Stomach smooth muscle (tissue), 2 donors: ENCODE data around the gene DSC3.

ENCODE experiments used
- H3K27ac ChIP-seq: one replicate; pipeline ENCODE4 v1.7.0; 2013; ENCODE audit warnings: mild to moderate bottlenecking, low read length, inconsistent platforms
- H3K27me3 ChIP-seq, 2 donors: one replicate each; pipeline ENCODE4 v1.7.0; 2013; ENCODE audit warnings: low read length in 2 of 2; ENCODE audit not compliant: insufficient read depth in 2 of 2, control insufficient read depth in 1 of 2
- H3K36me3 ChIP-seq, 2 donors: one replicate each; pipeline ENCODE4 v1.7.0; 2013; ENCODE audit warnings: low read length in 2 of 2; ENCODE audit not compliant: control insufficient read depth in 2 of 2, insufficient read depth in 2 of 2
- H3K4me1 ChIP-seq: one replicate; pipeline ENCODE4 v1.7.0; 2013; ENCODE audit warnings: low read length; ENCODE audit not compliant: control insufficient read depth, insufficient read depth
- H3K4me3 ChIP-seq, 2 donors: one replicate each; pipeline ENCODE4 v1.7.0; 2013; ENCODE audit warnings: low read length in 2 of 2
- H3K9ac ChIP-seq, 2 donors: one replicate each; pipeline ENCODE4 v1.7.0; 2013; ENCODE audit warnings: low read length in 2 of 2, mild to moderate bottlenecking in 1 of 2
- H3K9me3 ChIP-seq, 2 donors: one replicate each; pipeline ENCODE4 v1.7.0; 2013; ENCODE audit warnings: low read length in 2 of 2; ENCODE audit not compliant: control insufficient read depth in 2 of 2
- donor health status: healthy.
- donor health status: Pancreatic carcinoma.

The DSC3 gene

DNA sequence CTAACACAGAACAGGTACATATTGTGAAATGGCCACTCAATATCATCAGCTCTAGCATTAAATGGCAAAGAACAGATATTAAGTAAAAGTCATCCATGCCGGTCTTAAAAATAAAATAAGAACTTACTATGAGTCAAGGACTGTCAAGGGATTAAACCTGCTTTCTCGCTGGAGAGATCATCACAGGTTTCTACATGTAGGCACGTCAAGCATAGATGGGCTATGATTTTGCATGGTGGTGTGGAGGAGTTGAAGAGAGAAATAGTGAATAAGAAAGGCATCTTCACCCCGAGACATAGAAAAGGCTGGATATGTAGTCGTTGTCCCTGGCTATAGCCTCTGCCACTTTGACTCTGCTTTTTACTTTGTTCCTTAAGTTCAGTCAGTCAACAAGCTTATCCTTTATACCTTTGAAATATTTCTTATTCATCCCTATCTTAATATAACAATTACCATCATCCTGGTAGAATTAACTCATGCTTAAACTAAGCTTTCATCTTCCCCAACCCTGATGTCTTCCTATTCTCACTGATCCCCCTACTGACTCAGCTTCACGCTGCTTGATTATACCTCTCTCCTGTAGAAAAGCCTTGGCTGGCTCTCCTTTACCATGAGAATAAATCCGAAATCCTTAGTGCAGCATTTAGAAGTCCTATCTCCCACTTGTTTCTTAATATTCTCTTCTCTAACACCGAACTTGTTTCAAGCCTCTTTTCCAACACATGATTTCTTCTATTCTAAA, 42.5 kb downstream of the DSC3 start:
- no peak overlapping the region for H3K27ac ChIP-seq
- no peaks in the 10 kb centered on the region for H3K4me1 ChIP-seq
- H3K9ac ChIP-seq, result no peak overlapping the region
- H3K27me3 ChIP-seq, result no peaks in the 10 kb centered on the region
- H3K4me3 ChIP-seq, result no peak overlapping the region
- no peaks in the 10 kb centered on the region for H3K36me3 ChIP-seq
- H3K9me3 ChIP-seq, result no peaks in the 10 kb centered on the region

- Histone ChIP-seq H3K27ac (no peak overlapping the region), H3K4me1 (no peaks in the 10 kb centered on the region), H3K27me3 (no peaks in the 10 kb centered on the region), H3K4me3 (no peak overlapping the region), H3K36me3 (no peaks in the 10 kb centered on the region), H3K9ac (no peak overlapping the region), H3K9me3 (no peaks in the 10 kb centered on the region)
These were observed 43.4 kb downstream of the DSC3 start for GRCh38 chr18:30999186-30999585.

- no peak overlapping the region for H3K27ac ChIP-seq
- H3K4me3 ChIP-seq, result no peak overlapping the region
- no peaks in the 10 kb centered on the region for H3K36me3 ChIP-seq
These were observed 45.3 kb downstream of the DSC3 start for GRCh38 chr18:30997223-30997622.

DNA sequence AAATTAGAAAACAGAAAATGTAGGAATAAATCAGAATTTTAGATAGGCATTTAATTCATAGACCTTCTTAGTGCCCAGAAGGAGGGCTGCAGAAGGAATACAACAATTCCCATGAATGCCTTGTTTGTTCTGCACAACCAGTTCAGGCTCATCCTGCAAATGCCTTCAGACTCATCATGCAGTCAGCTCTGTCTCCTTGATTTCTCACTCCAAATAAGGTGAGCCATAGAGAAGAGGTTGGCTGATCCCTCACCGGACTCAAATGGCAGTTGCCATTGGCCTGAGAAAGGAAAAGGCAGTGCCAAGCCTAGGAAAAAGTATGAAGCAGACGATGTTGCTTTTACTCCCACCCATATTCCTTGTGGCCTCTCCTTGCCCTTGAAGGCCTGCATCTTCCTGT, 50.3 kb downstream of the DSC3 start:
- no peak overlapping the region for H3K27ac ChIP-seq
- no peaks in the 10 kb centered on the region for H3K36me3 ChIP-seq
- no peak overlapping the region for H3K9ac ChIP-seq
- no peaks in the 10 kb centered on the region for H3K9me3 ChIP-seq
- H3K4me3 ChIP-seq, result no peak overlapping the region
- H3K4me1 ChIP-seq, result no peaks in the 10 kb centered on the region
- H3K27me3 ChIP-seq, result no peaks in the 10 kb centered on the region

More at GRCh38 chr18:30997223-30997622, 45.3 kb downstream of the DSC3 start:
- Histone ChIP-seq H3K27me3 (no peaks in the 10 kb centered on the region), H3K4me1 (no peaks in the 10 kb centered on the region), H3K9ac (no peak overlapping the region), H3K9me3 (no peaks in the 10 kb centered on the region)

DNA sequence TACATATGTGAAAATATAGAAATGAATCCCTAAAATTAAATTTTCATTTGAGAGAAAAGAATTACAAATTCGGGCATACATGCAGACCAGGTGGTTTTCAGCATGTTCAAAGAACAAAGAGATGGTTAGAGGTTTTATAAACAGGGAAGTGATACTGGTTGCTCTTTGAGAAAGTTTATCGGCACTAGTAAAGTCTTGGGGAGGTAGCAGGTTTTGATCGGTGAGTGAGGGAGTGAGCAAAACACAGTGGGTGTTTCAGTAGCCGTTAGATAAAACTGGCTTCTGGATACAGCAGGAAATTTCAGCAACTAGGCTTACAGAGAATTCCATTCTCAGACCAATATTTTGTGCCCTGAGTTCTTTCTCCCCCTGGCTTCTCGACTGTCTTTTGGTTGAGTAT, 51.1 kb downstream of the DSC3 start:
- Histone ChIP-seq H3K36me3 (no peaks in the 10 kb centered on the region), H3K27me3 (no peaks in the 10 kb centered on the region)

GRCh38 chr18:30989141-30989540, 53.4 kb downstream of the DSC3 start:
- no peaks in the 10 kb centered on the region for H3K9me3 ChIP-seq
- H3K36me3 ChIP-seq, result no peaks in the 10 kb centered on the region
- no peak overlapping the region for H3K27ac ChIP-seq
- H3K4me1 ChIP-seq, result no peaks in the 10 kb centered on the region
- H3K9ac ChIP-seq, result no peak overlapping the region
- no peaks in the 10 kb centered on the region for H3K27me3 ChIP-seq
- H3K4me3 ChIP-seq, result no peak overlapping the region

More for the DNA sequence above, 51.1 kb downstream of the DSC3 start:
- no peak overlapping the region for H3K27ac ChIP-seq
- H3K9me3 ChIP-seq, result no peaks in the 10 kb centered on the region
- H3K4me1 ChIP-seq, result no peaks in the 10 kb centered on the region
- H3K9ac ChIP-seq, result no peak overlapping the region
- no peak overlapping the region for H3K4me3 ChIP-seq

GRCh38 chr18:30988440-30988839, 54.1 kb downstream of the DSC3 start:
- Histone ChIP-seq H3K27ac (no peak overlapping the region), H3K9ac (no peak overlapping the region), H3K4me3 (no peak overlapping the region)

DNA sequence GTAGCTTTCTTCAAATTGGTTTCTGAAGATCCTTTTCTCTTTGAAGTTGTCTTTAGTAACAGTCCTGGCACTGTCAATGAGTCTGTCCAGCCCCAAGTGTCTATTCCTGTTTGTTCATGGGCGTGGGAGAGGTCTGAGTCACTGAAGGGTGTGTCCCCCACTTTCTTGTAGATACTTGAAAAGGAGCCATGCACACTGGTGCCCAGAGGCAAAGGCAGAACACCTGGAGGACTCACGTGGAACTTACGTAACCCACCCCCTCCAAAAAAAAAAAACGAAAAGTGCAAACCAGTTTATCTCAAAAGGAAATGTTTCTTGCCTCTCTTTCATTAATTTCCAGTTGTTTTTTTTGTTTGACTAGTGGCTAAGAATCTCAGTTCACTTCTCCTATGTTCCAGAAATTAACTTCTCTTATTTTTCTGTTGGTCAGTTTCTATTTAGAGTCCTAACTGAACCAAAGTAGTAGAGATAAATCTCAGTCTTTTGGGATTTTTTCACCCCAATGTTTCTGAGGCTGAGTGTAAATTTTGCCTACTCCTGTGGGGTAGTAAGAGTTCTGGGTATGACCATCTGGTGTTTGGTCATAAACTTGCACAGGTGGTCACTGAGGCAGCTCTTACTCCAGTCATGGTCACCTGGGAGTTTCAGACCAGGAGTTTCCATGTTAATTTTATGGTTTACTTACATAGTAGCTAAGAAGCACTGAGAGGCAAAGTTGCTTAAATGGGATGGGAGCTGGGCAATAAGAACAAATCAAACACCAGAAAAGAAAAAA, 54.9 kb downstream of the DSC3 start:
- Histone ChIP-seq H3K9ac (no peak overlapping the region), H3K36me3 (no peaks in the 10 kb centered on the region), H3K27ac (no peak overlapping the region), H3K27me3 (no peaks in the 10 kb centered on the region), H3K4me1 (no peaks in the 10 kb centered on the region), H3K4me3 (no peak overlapping the region), H3K9me3 (no peaks in the 10 kb centered on the region)

More at GRCh38 chr18:30988440-30988839, 54.1 kb downstream of the DSC3 start:
- Histone ChIP-seq H3K9me3 (no peaks in the 10 kb centered on the region), H3K27me3 (no peaks in the 10 kb centered on the region), H3K4me1 (no peaks in the 10 kb centered on the region), H3K36me3 (no peaks in the 10 kb centered on the region)

GRCh38 chr18:30985753-30986152, 56.8 kb downstream of the DSC3 start:
- Histone ChIP-seq H3K4me1 (no peaks in the 10 kb centered on the region), H3K4me3 (no peak overlapping the region), H3K27me3 (no peaks in the 10 kb centered on the region), H3K9me3 (no peaks in the 10 kb centered on the region), H3K9ac (no peak overlapping the region), H3K27ac (no peak overlapping the region), H3K36me3 (no peaks in the 10 kb centered on the region)

DNA sequence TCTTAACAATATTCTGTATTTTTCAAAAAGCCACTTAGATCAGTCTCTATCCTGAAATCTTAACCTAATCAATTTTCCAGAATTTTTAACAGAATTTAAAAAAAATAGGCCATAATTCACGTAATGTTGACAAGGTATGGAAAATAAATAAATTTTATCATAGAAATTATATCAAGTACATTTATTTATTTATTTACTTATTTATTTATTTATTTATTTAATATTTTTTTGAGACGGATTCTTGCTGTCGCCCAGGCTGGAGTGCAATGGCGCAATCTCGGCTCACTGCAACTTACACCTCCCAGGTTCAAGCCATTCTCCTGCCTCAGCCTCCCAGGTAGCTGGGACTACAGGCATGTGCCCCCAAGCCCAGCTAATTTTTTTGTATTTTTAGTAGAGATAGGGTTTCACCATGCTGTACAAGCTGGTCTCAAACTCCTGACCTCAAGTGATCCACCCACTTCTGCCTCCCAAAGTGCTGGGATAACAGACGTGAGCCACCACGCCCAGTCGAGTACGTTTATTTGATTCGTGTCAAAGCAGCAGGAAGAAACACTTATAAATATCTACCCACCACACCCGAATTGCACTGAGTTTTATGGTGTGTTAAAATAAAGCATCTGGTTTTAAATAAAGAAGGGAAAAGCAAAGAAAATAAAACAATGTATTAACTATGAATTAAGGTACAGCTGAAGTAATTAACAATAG, 60.1 kb downstream of the DSC3 start:
- Histone ChIP-seq H3K9me3 (no peaks in the 10 kb centered on the region), H3K27ac (no peak overlapping the region), H3K27me3 (no peaks in the 10 kb centered on the region), H3K4me3 (no peak overlapping the region), H3K9ac (no peak overlapping the region), H3K4me1 (no peaks in the 10 kb centered on the region), H3K36me3 (no peaks in the 10 kb centered on the region)
